Stimulated activated CD4-positive, alpha-beta T cell treated with anti-CD3 and anti-CD28 coated beads, Interleukin-1b, Interleukin-23, amount 100 ng/mL, for 1 hour (primary cell): ENCODE measurements around the gene NFIA.

Experiments
- DNase-seq, 2 donors: peaks; one replicate each; pipeline ENCODE4 v3.0.0-alpha.2; 2020; ENCODE audit warnings: low read depth in 2 of 2

Gene NFIA

GRCh38 chr1:61182480-61182879 is 100.1 kb downstream of the NFIA start:
- DNase-seq: no peak

GRCh38 chr1:61183471-61184039 is 101.2 kb downstream of the NFIA start:
- no peak for DNase-seq

- no peak for DNase-seq
Measured at GRCh38 chr1:61184040-61184713, 101.8 kb downstream of the NFIA start.

GRCh38 chr1:61184714-61185106 is 102.3 kb downstream of the NFIA start:
- no peak for DNase-seq

- no peak for DNase-seq
Measured at GRCh38 chr1:61186753-61187152, 104.4 kb downstream of the NFIA start.

GRCh38 chr1:61187352-61188086 is 105.2 kb downstream of the NFIA start:
- DNase-seq: no peak

- no peak for DNase-seq
Measured at GRCh38 chr1:61190153-61190552, 107.8 kb downstream of the NFIA start.

- DNase-seq: no peak
Measured at GRCh38 chr1:61190618-61191432, 108.5 kb downstream of the NFIA start.

GRCh38 chr1:61191433-61191720 is 109.0 kb downstream of the NFIA start:
- no peak for DNase-seq

- no peak for DNase-seq
Measured at GRCh38 chr1:61192663-61193330, 110.4 kb downstream of the NFIA start.

GRCh38 chr1:61193808-61194207 is 111.4 kb downstream of the NFIA start:
- no peak for DNase-seq

- no peak for DNase-seq
Measured at GRCh38 chr1:61198554-61198953, 116.2 kb downstream of the NFIA start.

- no peak for DNase-seq
Measured at GRCh38 chr1:61201035-61201434, 118.7 kb downstream of the NFIA start.

GRCh38 chr1:61202854-61203598 is 120.7 kb downstream of the NFIA start:
- DNase-seq: no peak

- no peak for DNase-seq
Measured at GRCh38 chr1:61204528-61204927, 122.2 kb downstream of the NFIA start.

GRCh38 chr1:61207416-61207815 is 125.1 kb downstream of the NFIA start:
- no peak for DNase-seq

- DNase-seq: no peak
Measured at GRCh38 chr1:61208172-61208571, 125.8 kb downstream of the NFIA start.

- no peak for DNase-seq
Measured at GRCh38 chr1:61208831-61209230, 126.5 kb downstream of the NFIA start.

- no peak for DNase-seq
Measured at GRCh38 chr1:61210435-61211154, 128.2 kb downstream of the NFIA start.

- no peak for DNase-seq
Measured at GRCh38 chr1:61213245-61214011, 131.1 kb downstream of the NFIA start.
